Measurements from ENCODE around the gene MYCBPAP.

MYCBPAP gene

DNA sequence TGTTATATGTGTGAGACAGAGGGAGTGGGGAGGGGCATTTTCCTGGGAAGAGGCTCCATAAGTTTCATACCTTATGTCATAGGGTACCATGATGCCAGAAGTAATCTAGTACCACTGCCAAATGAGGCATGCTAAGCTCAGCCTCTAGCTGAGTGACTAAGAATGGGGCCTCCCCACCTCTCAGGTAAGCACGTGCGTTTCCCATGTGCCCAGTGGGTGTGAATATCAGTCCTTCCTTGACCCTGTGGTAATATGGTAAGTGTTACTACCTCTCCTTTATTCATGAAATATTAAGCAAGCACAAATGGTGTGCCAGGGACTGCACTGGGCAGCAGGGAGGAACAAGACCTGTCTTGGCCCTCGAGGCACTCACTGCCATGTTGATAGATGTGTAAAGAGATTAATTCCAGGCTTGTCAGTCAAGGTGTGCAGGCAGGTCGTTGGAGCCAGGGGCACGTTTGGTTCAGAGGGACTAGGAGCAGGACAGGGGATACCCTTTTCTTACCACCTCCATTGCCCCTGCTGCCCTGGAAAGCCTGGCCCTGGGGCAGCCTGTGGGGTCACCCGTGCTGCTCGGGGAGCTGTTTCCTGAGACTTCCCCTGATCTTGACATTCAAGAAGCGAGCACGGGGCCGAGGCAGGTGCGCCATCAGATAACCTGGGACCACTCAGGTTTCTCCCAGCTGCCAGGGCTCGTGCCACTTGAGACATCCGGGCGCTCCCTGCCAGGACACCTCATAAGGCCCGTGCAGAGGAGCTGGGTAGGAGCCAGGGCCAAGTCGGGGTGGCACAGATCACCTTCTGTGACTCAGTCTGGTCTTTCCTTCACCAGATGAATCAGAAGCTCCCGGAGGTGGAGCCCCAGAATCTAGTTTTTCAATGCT is 20.8 kb upstream of the MYCBPAP start:
- no peak for DNase-seq

DNA sequence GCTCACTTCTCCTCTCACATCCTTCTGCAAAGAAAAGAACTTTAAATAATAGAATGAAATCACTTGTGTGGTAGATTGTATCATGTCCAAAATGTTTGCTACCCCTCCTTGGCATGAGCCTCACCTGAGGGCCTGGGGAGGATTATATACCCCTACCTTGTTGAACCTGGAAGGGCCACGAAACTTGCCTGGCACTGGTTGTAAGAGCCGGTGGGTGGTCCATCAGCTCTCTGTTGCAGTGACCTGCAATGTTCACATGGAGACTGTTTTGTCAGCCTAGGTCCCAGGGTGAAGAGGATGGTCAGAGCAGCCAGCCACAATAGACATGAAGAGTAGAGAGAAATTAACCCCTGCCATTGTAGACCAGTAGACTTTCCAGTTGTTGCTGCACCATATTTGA is 19.4 kb upstream of the MYCBPAP start:
- no peak for DNase-seq

DNA sequence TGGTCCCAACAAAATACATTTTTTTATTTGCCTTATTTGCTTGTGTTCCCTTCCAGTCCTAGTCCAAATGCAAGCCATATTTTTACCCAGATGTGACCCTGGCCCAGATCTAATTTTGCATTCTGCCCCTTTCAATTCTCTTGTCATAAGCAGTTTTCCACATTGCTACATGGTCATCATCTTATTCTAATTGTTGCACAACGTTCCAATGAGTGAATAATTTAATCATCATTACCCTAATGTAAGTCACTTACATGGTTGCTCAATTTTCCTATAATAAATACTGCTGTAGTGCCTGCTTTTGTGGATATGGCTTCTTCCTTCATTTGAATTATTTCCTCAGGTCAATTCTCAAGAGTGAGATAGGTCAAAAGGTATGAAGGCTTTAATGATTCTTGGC is 16.7 kb upstream of the MYCBPAP start:
- no peak for DNase-seq

DNA sequence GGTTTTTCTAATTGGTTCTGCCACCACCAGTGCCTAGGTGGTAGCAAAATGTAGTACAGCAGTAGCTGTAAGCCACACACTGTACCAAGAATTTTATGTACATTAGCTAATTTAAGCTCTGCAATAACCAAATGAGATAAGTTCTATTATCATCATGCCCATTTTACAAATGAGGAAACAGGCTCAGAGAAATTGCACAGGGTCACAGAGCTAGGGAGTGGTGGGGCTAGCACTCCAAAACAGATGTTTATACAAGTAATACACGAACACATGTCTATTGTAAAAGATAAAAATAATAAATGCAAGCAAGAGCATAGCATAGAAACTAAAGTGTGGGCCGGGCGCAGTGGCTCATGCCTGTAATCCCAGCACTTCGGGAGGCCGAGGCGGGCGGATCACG is 16.0 kb upstream of the MYCBPAP start:
- DNase-seq = no peak

GRCh38 chr17:50493744-50494143 is 14.5 kb upstream of the MYCBPAP start:
- DNase-seq = no peak

- no peak for DNase-seq
These were observed 12.9 kb upstream of the MYCBPAP start for GRCh38 chr17:50495217-50495823.

DNA sequence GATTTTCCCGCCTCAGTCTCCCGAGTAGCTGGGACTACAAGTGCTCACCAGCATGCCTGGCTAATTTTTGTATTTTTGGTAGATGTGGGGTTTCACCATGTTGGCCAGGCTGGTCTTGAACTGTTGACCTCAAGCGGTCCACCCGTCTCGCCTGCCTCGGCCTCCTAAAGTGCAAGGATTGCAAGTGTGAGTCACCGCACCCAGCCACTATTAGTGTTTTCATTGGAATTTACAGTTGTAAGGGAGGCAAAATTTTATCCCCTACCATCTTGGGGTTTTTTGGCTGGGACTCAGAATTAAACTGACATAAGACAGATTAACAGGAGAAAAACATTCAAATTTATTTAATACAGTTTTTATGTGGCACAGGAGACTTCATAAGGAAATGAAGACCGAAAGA is 12.3 kb upstream of the MYCBPAP start:
- DNase-seq = no peak

DNA sequence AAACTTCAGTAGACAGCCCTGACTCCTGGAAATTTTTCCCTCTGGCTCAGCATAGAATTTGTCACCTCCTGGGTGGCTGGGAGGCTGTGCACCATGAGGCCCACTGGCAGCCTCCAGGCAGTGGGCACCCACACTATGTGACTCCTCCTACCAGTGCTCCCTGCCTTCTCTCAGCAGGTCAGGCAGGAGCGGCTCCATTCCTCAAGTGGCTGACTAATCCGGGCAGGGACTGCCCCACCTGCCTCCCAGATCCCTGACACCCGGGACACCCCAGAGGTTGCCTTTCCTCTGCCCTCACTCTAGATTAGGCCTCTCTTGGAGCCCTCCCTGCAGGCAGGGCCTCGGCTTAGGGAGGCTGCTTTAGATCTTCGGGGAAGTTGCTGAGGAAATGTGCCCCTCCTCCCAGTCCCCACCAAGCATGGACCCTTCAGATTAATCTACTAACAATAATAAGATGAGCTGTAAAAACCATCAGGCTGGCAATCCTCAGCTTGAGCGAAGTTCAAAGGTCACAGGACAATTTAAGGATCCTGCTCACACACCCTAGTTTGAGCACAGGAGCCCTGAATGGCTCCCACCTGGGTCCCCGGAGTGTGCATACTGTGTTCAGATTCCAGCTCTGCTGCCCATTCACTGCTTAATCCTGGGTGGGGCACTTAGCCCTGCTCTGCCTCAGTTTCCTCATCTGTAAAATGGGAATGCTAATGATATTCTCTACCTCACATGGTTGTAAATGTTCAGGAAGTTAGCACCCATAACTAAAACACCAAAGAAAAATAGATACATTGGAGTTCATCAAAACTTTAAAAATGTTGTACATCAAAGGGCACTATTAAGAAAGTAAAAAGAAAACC is 10.0 kb upstream of the MYCBPAP start:
- DNase-seq = no peak

GRCh38 chr17:50499270-50499669 is 9.0 kb upstream of the MYCBPAP start:
- DNase-seq = no peak

DNA sequence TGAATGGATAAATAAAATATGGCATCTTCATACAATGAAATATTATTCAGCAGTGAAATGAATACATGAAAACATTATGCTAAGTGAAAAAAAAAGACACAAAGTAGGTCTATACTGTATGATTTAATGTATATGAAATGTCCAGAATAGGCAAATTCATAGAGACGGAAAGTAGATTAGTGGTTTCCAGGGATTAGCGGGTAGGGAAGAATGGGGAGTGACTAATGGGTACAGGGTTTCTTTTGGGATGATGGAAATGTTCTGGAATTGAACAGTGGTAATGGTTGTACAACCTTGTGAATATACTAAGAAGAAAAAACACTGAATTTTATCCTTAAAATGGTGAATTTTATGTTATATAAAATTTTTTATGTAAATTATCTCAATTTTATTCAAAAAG is 8.5 kb upstream of the MYCBPAP start:
- DNase-seq = no peak

- peak; percentile 10 to 39 for DNase-seq
These were observed 7.2 kb upstream of the MYCBPAP start for GRCh38 chr17:50501054-50501453.

DNA sequence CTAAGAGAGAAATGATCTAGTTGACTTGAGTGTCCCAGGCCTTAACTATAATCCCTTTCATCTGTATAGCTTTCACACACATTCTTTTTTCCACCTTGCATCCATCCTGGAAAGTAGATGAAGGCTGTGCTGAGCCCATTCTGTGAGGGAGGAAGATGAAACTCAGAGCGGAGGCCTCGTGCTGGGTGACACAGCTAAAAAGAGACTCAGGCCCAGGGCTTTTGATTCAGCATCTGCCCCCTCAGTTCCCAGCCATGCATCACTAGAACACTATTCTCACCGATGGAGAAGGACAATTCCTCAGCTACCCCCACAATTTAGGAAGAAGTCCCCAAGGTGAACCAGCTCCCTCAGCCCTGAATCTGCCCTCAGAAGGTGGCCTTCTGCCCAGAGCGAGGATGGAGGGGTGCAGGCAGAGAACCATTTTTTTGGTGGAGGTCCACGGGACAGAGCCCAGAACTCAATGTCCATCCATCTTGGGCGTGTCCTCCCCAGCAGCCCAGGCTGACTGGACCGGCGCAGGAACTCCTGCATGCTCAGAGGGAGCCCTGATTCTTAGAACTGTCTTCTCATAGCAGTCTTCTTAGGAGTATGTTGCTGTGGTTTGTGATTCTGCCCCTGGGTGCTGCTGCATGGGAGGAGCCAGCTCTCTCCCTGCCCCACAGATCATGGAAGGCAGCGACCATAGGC is 5.8 kb upstream of the MYCBPAP start:
- no peak for DNase-seq

- DNase-seq = no peak
These were observed 2.6 kb upstream of the MYCBPAP start for GRCh38 chr17:50505591-50506130.

- DNase-seq = no peak
These were observed 1.9 kb upstream of the MYCBPAP start for GRCh38 chr17:50506298-50506697.

DNA sequence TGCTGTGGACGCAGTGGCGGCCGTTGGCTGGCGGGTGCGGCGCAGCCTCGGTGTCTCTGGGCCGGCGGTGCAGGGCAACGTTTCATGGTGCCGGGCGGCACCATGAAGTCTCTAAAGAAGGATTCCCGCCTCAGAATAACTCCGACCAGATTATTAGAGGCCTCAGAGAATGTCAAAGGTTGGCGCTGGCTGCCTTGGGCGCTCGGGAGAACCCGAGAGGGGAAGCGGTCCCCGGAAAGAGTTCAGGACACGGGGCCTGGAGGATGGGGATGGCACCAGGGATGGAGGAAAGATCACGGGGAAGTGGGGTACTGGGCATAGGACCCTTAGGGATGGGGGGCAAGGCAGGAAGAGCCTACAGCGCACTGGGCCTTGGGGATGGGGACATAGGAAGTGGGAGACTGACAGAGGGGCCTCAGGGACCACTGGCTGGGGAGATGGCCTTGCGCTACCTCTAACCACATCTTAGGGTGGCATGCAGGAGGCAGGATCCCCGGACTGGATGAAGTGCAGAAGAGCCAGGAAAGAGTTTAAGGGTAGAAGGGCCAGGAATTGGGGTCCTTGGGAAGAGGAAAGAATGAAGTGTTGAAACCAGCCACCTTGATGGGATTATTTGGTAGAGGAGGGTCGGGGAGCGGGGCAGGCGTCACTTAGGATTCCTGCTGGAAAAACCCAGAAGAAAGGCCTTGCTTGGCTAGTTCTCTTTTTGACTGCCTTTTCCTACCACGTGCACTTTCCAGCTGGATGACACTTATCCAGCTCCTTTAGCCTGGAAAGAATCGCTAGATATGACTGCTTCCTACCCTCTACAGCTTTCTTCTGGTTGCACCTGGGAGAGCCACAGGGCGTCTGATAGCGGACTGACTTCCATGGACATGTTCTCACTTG is 578 bp downstream of the MYCBPAP start:
- no peak for DNase-seq

- DNase-seq = peak; percentile 54 to 71
These were observed 2.8 kb downstream of the MYCBPAP start for GRCh38 chr17:50511058-50511457.

- no peak for DNase-seq
These were observed 5.3 kb downstream of the MYCBPAP start for GRCh38 chr17:50513495-50513894.

GRCh38 chr17:50514388-50514787 is 6.1 kb downstream of the MYCBPAP start:
- DNase-seq = no peak

DNA sequence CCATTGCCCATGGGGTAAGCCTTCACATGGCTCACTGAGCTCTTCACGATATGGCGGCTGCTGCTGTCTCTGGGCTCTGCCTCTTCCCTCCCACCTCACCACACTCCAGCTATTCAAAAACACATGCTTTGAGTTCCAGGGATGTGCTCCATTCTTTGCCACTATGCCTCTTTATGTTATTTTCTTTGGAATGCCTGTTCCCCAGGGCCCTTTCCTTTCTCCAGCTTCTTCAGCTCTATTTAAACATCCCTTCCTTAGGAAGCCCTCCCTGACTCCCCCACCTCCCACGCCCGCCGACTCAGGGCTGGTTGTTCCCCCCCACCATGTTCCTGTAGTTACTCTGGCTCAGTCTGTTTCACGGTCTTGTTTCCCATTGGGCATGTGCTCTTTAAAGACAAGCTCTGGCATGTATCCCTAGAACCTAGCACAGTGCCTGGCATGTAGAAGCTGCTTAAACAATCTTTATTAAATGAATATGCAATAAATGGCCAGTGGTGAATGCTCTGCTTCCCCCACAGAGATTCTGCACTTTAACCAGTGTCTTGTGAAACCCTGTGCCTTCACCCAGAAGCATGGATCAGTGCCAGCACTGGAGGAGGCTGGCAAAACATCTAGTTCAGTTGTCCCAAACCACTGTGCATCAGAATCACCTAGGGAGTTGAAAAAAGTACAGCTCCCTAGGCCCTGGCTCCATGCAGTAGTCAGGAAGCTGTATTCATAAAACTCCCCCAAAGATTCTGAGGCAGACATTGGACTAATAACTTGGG is 6.9 kb downstream of the MYCBPAP start:
- DNase-seq = no peak

- DNase-seq = no peak
These were observed 8.8 kb downstream of the MYCBPAP start for GRCh38 chr17:50517011-50517410.

Measured in CD4-positive, alpha-beta T cell treated with Interleukin-1 beta for 1 hour (primary cell).